Fibroblast of upper back skin (primary cell): ENCODE results near the gene MOXD1.
A peak's percentile ranks its signal among the peaks of the same experiment; 100 is the strongest.
"Not testable (repeated sequence)": the region's sequence is repeated elsewhere in the genome, so short reads cannot be mapped to it uniquely, and the experiment has no call there.

Experiments
- DNase-seq: peaks from one replicate; pipeline ENCODE4 v3.0.0-alpha.2; 2013

The MOXD1 gene

DNA sequence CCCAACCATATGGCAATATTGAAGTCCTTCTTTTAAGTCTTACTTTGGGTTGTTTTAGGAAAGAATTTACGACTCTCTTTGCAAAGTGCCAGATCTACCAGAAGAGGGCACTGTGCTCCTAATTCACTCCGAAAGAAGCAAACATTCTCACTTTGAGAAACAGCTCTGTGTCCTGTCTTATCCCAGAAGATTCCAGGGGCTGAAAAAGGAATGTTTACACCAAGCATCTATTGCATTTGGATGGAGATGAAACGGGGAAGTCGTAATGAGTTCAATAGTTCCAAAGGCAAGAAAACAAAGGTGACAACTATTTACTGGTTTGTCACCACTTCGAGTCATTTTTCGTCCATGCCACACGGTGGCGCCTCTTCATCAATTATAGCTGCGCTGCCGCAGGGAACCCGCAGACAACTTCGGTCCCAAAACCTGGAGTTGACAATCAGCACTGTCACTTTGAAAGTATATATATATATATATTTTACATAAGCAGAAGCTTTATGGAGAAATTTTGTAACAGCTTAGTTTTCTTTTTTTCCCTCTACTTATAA is 121.6 kb downstream of the MOXD1 start:
- DNase-seq, result peak; percentile 63

- no peak for DNase-seq
Observed at GRCh38 chr6:132275066-132275970, 126.0 kb downstream of the MOXD1 start.

GRCh38 chr6:132272776-132273175 is 128.5 kb downstream of the MOXD1 start:
- DNase-seq, result no peak

GRCh38 chr6:132270726-132271402 is 130.4 kb downstream of the MOXD1 start:
- DNase-seq, result peak; percentile 11

GRCh38 chr6:132268666-132269065 is 132.6 kb downstream of the MOXD1 start:
- not testable (repeated sequence) for DNase-seq

GRCh38 chr6:132268209-132268608 is 133.1 kb downstream of the MOXD1 start:
- DNase-seq, result no peak

DNA sequence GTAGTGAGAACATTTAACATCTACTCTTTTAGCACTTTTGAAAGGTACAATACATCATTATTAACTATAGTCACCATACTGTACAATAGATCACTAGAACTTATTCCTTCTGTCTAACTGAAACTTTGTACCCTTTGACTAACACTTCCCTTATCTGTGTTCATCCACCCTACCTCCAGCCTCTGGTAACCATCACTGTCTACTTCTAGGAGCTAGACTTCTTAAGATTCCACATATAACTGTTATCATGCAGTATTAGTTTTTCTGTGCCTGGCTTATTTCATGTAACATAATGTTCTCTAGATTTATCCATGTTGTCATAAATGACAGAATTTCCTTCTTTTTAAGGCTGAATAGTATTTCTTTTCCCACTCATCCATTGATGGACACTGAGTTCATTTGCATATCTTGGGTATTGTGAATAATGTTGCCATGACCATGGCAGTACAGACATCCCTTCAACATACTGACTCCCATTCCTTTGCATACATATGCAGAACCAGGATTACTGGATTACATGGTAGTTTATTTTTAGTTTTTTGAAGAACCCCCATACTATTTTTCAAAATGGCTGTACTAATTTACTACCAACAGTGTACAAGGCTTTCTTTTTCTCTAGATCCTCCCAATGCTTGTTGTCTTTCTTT is 135.7 kb downstream of the MOXD1 start:
- no peak for DNase-seq

DNA sequence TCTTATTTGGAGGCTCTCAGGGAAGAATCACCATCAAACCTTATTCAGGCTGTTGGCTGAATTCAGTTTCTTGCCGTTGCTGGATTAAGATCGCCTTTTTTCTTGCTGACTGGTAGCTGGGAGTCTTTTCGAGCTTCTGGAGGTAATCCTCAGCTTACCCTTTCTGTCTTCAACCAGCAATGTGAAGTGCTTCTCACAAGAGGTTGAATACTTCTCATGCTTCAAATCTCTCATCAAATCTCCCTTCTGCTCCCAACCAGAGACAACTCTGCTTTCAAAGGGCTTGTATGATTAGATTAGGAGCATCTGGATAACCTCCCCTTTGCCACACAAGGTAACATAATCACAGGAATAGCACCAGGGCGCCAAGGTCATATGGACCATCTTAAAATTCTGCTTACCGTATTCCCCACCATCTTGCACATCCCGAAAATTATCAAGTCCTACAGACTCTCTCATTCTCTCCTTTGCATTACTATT is 137.2 kb downstream of the MOXD1 start:
- DNase-seq, result no peak

- DNase-seq, result peak; percentile 20
Observed at GRCh38 chr6:132261354-132261753, 139.9 kb downstream of the MOXD1 start.

GRCh38 chr6:132259070-132259469 is 142.2 kb downstream of the MOXD1 start:
- DNase-seq, result peak; percentile 31

DNA sequence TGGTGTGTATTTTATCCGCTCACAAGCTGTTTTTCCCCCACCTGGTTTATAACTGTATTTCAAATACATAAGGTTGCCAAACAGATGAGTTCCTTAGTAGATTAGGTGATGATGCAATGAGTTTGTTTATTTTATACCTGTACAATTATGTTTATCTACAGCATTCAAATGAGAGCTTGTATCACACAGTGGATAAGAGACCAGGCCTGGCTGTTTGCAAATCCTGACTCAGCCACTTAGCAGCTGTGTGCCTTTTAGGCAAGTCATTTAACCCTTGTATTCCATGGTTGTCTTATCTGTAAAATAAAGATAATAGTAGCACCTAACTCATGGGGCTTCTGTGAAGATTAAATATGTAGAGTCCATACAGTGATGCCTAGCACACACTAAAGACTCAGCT is 143.7 kb downstream of the MOXD1 start:
- DNase-seq, result no peak

DNA sequence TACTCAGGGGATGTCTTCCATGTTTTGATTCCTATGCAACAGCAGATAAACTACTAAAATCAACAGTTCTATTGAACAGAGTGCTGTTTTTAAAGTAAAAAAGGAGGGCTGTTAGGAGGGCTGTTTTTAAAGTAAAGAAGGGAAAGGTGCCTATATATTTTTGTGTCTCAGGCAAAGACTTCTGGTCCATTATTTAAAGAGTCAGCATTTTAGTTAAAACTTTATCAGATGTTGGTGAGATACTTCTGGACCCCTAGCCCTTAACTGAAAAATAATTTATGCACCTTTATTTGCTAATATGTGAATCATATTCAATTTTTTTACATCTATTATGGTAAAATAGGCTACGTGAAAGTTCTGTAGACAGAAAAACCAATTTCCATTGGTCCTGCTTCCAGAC is 144.8 kb downstream of the MOXD1 start:
- DNase-seq, result no peak

DNA sequence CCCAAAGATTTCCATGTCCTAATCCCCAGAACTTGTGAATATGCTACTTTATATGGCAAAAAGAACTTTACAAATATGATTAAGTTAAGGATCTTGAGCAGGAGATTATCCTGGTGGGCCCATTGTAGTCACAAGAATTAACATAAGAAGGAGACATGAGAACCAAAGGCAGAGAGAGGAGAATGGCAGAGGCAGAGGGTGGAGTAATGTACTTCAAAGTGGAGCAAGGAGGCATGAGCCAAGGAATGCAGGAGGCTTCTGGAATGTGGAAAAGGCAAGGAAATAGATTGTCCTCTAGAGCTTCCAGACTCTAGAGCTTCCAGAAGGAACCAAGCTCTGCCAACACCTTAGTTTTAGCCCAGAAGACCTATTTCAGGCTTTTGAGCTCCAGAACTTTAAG is 147.4 kb downstream of the MOXD1 start:
- no peak for DNase-seq

DNA sequence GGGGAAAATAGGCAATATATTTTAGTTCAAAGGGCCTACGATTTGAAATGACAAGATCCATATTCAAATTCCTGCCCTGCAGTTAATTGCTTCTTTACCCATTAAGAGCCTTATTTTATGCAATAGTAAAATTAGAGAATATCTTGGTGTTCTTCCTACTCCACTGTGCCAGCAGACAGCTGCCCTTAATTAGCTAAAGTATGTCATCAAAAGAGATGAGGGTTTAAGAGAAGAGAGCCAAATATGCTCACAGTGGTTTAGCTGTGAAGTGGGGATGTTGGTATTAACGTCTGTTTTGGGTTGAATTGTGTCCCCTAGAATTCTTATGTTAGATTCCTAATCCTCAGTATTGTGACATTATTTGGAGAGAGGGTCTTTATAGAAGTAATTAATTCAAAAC is 148.1 kb downstream of the MOXD1 start:
- DNase-seq, result no peak

DNA sequence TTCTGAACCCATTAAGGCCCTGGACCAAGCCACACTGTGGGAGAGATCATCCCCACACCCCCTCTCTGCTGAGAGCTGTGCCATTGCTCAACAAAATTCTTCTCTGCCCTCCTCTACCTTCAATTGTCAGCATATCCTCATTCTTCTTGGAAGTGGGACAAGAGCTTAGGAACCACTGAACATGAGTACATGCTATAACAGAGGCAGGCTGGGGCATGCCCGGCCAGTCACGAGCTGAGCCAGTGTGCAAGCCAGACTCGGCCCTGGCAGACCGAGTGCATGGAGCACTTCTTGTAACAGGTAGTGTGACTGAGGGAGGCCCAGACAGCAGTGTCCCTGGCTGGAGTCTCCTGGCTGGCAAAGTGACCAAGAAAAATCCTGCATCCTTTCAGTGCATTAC is 149.2 kb downstream of the MOXD1 start:
- DNase-seq, result no peak

DNA sequence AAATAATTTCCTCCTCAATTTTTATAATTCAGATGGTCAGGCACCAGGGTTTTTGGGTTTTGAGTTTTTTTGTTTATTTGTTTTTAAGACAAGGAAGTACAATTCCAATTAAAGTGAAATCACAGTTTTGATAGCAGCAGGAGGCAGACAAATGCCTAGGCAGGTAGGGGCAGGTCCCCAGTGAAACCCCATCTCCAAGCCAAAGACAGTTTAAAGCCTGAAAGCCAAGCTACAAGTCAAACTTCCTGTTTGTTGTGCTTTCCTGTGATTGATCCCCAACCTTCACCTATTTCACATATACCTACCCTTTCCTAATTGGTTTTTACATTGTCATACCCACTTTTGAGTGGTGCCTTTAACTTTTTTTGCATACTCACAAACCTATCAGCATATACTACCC is 149.6 kb downstream of the MOXD1 start:
- no peak for DNase-seq

GRCh38 chr6:132247381-132248159 is 153.7 kb downstream of the MOXD1 start:
- DNase-seq, result no peak

DNA sequence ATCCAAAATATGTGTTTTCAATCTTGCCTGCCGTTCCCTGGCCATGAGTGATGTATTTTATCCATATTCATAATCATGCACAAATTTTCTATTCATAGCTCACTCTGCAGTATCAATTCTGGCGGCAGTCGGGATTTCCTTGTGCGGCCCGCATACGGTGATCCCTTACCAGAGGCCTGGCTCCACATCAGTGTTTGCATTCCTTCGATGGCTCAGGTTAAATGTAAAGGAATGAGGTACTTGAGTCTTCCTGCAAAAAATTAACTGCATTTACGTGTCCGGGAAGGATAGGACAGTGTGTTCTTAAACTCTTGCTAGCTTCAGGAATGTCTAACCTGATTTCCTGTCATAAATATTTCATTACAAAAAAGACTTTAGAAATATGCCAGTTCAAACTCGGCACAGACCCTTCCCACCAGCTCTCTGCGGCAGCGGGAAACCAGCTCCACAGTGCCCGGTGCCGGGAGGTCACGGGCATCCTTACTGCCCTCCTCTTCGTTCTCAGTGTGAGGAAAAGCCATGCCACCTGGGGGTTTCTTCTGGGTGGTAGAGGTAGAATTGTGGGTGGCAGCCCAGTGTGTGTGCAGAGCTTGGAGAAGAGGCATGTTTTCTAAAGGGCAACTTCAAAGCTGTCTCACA is 154.5 kb downstream of the MOXD1 start:
- DNase-seq, result no peak

GRCh38 chr6:132246120-132246617 is 155.1 kb downstream of the MOXD1 start:
- no peak for DNase-seq
